Endodermal cell (in vitro differentiated cells): ENCODE results near the gene KRAS. TPM values are rescaled to one million over a fixed set of nuclear protein-coding genes. Genes with fewer than 3 reads are reported as not detected.

Source experiments
- DNase-seq: peaks from one replicate; pipeline ENCODE4 v3.0.0-alpha.2; 2017
- H3K27ac ChIP-seq: 2 replicates; pipeline ENCODE4 v1.5.1; 2013; ENCODE audit warnings: mild to moderate bottlenecking, low read depth, low read length, moderate library complexity
- H3K27me3 ChIP-seq: 2 replicates; pipeline ENCODE4 v1.6.1; 2013; ENCODE audit warnings: mild to moderate bottlenecking, low read length, moderate library complexity; ENCODE audit not compliant: insufficient read depth, control insufficient read depth, poor library complexity, severe bottlenecking
- H3K36me3 ChIP-seq: 2 replicates; pipeline ENCODE4 v1.7.0; 2013; ENCODE audit warnings: mild to moderate bottlenecking, low read length, moderate library complexity; ENCODE audit not compliant: control insufficient read depth, insufficient read depth
- H3K4me1 ChIP-seq: one replicate; pipeline ENCODE4 v1.7.0; 2013; ENCODE audit warnings: low read length; ENCODE audit not compliant: control insufficient read depth, insufficient read depth
- H3K4me3 ChIP-seq: 2 replicates; pipeline ENCODE4 v1.5.1; 2013; ENCODE audit warnings: mild to moderate bottlenecking, low read length, moderate library complexity
- H3K9ac ChIP-seq: 2 replicates; pipeline ENCODE4 v1.6.1; 2013; ENCODE audit warnings: mild to moderate bottlenecking, low read length, moderate library complexity; ENCODE audit not compliant: poor library complexity, severe bottlenecking; ENCODE audit errors: extremely low read depth
- H3K9me3 ChIP-seq: 2 replicates; pipeline ENCODE4 v1.6.1; 2013; ENCODE audit warnings: mild to moderate bottlenecking, low read length, moderate library complexity; ENCODE audit not compliant: control insufficient read depth
- H3K27ac Mint-ChIP-seq: 2 replicates; pipeline ENCODE4 v1.8.0; 2020; ENCODE audit warnings: mixed read lengths
- H3K27me3 Mint-ChIP-seq: 2 replicates; pipeline ENCODE4 v1.8.0; 2021; ENCODE audit warnings: mild to moderate bottlenecking, mixed read lengths; ENCODE audit not compliant: insufficient read depth
- H3K36me3 Mint-ChIP-seq: 2 replicates; pipeline ENCODE4 v1.8.0; 2020; ENCODE audit warnings: low read depth, mixed read lengths
- H3K4me1 Mint-ChIP-seq: 2 replicates; pipeline ENCODE4 v1.8.0; 2020; ENCODE audit warnings: mixed read lengths
- H3K4me3 Mint-ChIP-seq: 2 replicates; pipeline ENCODE4 v1.8.0; 2020; ENCODE audit warnings: mild to moderate bottlenecking, moderate library complexity, mixed read lengths
- H3K9me3 Mint-ChIP-seq: 2 replicates; pipeline ENCODE4 v1.8.0; 2020; ENCODE audit warnings: mild to moderate bottlenecking, mixed read lengths
- WGBS, 2 experiments: methylation state at CpG; one replicate each; pipeline versions ENCODE4 v1.1.5 to v1.1.7; 2013; ENCODE audit warnings: missing lambda C conversion rate in 2 of 2, mixed read lengths in 1 of 2; ENCODE audit not compliant: insufficient coverage in 1 of 2, insufficient read length in 1 of 2; 5-methylcytosine and 5-hydroxymethylcytosine counted together
- total RNA-seq, 2 donors: library from RNA; stranded (reverse); fragmentation: NEBNext Ultra II Directional in 1 of 2; extraction: Animal tissue kit (Norgen Biotek cat#: 25700) in 1 of 2; gene quantifications; 2 replicates in 1 of 2; 3 replicates in 1 of 2; pipeline ENCODE4 v1.2.1, GENCODE V29; 2021
- TF ChIP-seq, protein P1 (sequence below): fragments of 200-600 bp; sonication (generic); conservative IDR thresholded peaks from 2 replicates; pipeline ENCODE4 v1.5.0; 2021; ENCODE audit warnings: antibody characterized with exemption, mild to moderate bottlenecking

The KRAS gene
- total RNA-seq, 2 donors from 2014 or later, result 58.0 to 140 TPM

DNA sequence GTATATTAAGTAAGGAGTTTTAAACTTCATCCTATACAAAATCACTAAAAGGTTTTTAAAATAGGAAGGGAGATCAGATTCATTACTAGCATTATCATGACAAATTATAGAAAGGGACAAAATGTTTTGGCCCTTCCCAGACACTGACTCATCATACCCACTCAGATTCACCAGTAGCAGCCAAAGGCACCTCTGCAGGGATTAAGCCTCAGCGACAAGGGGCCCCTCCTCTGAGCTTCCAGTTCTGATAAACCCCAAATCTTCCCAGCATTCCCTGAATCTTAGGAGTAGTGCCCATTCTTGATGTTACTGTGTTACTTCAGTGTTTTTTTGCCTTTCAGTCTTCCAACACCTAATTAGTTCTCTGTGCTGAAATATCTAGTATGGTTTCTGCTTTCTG, 14.5 kb downstream of the KRAS start:
- Mint-ChIP-seq H3K36me3 (peaks cover 70% of the 10 kb centered on the region), H3K9me3 (no peaks in the 10 kb centered on the region), H3K27me3 (no peaks in the 10 kb centered on the region), H3K4me1 (peaks cover 9% of the 10 kb centered on the region), H3K27ac (peak overlapping the region; percentile 7), H3K4me3 (no peak overlapping the region)
- Histone ChIP-seq H3K36me3 (peaks cover 93% of the 10 kb centered on the region), H3K4me3 (no peak overlapping the region), H3K27me3 (no peaks in the 10 kb centered on the region), H3K27ac (no peak overlapping the region), H3K9me3 (no peaks in the 10 kb centered on the region), H3K9ac (no peak overlapping the region), H3K4me1 (no peaks in the 10 kb centered on the region)
- WGBS, 2 experiments, result 62 to 100% methylated on average over 1 of the region's 1 CpG
- no peak for DNase-seq
- TF ChIP-seq, protein P1, sequence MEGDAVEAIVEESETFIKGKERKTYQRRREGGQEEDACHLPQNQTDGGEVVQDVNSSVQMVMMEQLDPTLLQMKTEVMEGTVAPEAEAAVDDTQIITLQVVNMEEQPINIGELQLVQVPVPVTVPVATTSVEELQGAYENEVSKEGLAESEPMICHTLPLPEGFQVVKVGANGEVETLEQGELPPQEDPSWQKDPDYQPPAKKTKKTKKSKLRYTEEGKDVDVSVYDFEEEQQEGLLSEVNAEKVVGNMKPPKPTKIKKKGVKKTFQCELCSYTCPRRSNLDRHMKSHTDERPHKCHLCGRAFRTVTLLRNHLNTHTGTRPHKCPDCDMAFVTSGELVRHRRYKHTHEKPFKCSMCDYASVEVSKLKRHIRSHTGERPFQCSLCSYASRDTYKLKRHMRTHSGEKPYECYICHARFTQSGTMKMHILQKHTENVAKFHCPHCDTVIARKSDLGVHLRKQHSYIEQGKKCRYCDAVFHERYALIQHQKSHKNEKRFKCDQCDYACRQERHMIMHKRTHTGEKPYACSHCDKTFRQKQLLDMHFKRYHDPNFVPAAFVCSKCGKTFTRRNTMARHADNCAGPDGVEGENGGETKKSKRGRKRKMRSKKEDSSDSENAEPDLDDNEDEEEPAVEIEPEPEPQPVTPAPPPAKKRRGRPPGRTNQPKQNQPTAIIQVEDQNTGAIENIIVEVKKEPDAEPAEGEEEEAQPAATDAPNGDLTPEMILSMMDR, result no peak

DNA sequence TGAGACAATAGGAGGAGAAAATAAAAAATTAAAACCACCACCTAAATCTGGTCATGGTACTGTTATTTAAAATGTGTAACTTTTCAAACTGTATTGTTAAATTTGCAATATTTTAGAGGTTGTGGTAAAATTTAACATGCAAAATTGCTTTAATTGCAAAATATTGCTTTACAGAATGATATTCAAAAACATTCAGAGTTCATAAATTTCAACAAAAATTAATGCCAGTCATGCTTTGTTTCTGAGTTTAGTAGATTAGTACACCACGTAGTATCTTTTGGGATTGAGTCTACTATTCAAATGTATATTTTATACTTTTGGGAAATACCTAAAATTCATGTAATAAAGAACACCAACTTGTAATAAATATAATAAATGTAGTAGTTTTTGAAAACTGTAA, 37.4 kb downstream of the KRAS start:
- H3K27ac Mint-ChIP-seq, result no peak overlapping the region
- H3K9me3 Mint-ChIP-seq, result no peaks in the 10 kb centered on the region
- no peak overlapping the region for H3K4me3 Mint-ChIP-seq
- Histone ChIP-seq H3K27ac (no peak overlapping the region), H3K9me3 (no peaks in the 10 kb centered on the region), H3K36me3 (peaks cover 69% of the 10 kb centered on the region), H3K4me1 (no peaks in the 10 kb centered on the region), H3K4me3 (no peak overlapping the region), H3K9ac (no peak overlapping the region), H3K27me3 (no peaks in the 10 kb centered on the region)
- no CpG with 5 or more reads among the region's 1 CpG for WGBS, 2 experiments
- no peaks in the 10 kb centered on the region for H3K27me3 Mint-ChIP-seq
- peaks cover 2% of the 10 kb centered on the region for H3K4me1 Mint-ChIP-seq
- DNase-seq, result no peak
- TF ChIP-seq, protein P1, result no peak
- peaks cover 35% of the 10 kb centered on the region for H3K36me3 Mint-ChIP-seq

DNA sequence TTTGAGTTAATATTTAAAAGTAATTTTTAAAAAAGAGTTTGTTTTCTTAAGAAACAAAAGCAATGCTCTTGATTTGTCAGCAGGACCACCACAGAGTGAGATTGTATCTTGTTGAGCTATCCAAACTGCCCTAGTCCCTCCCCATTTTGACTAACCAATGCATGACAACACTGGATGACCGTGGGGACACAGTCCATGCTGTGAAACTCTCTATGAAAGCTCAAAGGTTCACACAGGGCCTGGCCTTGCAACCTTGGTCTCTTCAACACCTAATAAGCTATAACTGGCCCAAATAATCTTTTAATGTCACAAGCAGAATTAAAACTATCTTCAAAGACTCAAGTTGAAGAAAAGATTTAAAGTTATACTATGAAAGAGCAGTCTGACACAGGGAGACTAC, 42.2 kb downstream of the KRAS start:
- no peak overlapping the region for H3K4me3 Mint-ChIP-seq
- Histone ChIP-seq H3K27ac (no peak overlapping the region), H3K9me3 (no peaks in the 10 kb centered on the region), H3K4me3 (no peak overlapping the region), H3K36me3 (peaks cover 85% of the 10 kb centered on the region), H3K27me3 (no peaks in the 10 kb centered on the region), H3K4me1 (no peaks in the 10 kb centered on the region), H3K9ac (no peak overlapping the region)
- WGBS, 2 experiments, result 78 to 97% methylated on average over 1 of the region's 1 CpG
- no peaks in the 10 kb centered on the region for H3K9me3 Mint-ChIP-seq
- no peaks in the 10 kb centered on the region for H3K27me3 Mint-ChIP-seq
- peaks cover 2% of the 10 kb centered on the region for H3K4me1 Mint-ChIP-seq
- DNase-seq, result no peak
- TF ChIP-seq, protein P1, result no peak
- H3K36me3 Mint-ChIP-seq, result peaks cover 34% of the 10 kb centered on the region
- no peak overlapping the region for H3K27ac Mint-ChIP-seq
